Lower leg skin (tissue), 4 donors: ENCODE measurements around the gene ABHD8. TPM values are rescaled to one million over a fixed set of nuclear protein-coding genes. Genes with fewer than 3 reads are reported as not detected.
A peak's percentile ranks its signal among the peaks of the same experiment; 100 is the strongest.

Experiments
- DNase-seq, 2 donors: peaks; one replicate each; pipeline ENCODE4 v3.0.0-alpha.2; 2019; ENCODE audit warnings: low spot score in 2 of 2
- H3K4me3 ChIP-seq: fragments of 200-600 bp; sonication (generic); 2 replicates; pipeline ENCODE4 v1.5.1; 2017; ENCODE audit warnings: mild to moderate bottlenecking, low read depth; ENCODE audit not compliant: poor library complexity, severe bottlenecking
- CTCF ChIP-seq, 3 donors: fragments of 450-650 bp; IDR thresholded peaks; one replicate each; pipeline ENCODE4 v1.5.1; 2016; ENCODE audit warnings: antibody characterized with exemption in 3 of 3, mild to moderate bottlenecking in 3 of 3, moderate library complexity in 2 of 3
- POLR2A ChIP-seq, 2 donors: fragments of 450-650 bp; IDR thresholded peaks; one replicate each; pipeline ENCODE4 v1.6.1; 2016 to 2017; ENCODE audit warnings: antibody characterized with exemption in 2 of 2, mild to moderate bottlenecking in 1 of 2, moderate library complexity in 1 of 2
- whole genome bisulfite sequencing, 2 donors: methylation state at CpG; one replicate each; pipeline ENCODE4 v1.1.5; 2018; 5-methylcytosine and 5-hydroxymethylcytosine counted together
- intact Hi-C: fragments of 100-400 bp; cut with DNase I; formaldehyde crosslinking; loops from one replicate; pipeline ENCODE4 v1.15.0; 2023; ENCODE audit warnings: low total_unique reads
- total RNA-seq, 4 donors: library from RNA; depleted of rRNA; stranded (reverse); fragments of >200 nt; gene quantifications; one replicate each; pipeline ENCODE4 v1.1.0, GENCODE V29; 2016

ABHD8 gene
- total RNA-seq, 4 donors from 2014 or later, result 20.2 to 34.9 (median 27.7) TPM

DNA sequence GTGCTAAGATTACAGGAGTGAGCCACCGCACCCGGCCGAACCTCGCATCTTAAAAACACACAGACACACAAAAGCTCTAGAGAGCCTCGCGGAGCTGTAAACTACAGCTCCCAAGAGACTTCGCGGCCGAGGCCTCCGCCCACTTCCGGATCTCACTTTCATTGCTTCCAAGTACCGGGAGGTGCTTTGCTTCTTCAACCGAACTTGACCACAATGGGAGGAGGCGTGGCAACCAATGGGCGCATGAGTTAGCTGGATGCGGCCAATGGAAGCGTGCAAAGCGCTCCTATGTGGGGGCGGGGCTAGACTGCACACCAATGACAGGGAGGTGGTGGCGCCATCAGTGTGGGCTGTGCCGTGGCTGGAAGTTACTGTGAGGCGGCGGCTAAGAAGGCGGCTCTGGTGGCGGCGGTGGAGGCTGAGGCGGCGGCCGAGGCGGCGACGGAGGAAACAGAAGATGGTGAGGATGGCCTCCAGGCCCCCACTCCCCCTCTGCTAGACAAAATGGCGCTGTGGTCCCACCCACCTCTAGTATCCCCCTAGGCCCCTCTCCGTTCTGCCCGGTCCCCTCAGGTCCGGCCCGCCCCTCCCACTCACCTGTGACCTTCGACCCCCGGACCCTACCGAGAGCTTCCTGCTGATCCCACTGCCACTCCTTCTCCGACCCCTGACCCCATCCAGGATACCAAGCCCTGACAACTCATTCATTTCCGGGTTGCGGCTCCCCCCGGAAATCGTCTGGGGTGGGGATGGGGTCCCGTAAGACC is 6.2 kb upstream of the ABHD8 start, which contains the start of gene DDA1:
Gene DDA1 (plus strand): TSS at position 366 of the 767 bp plus-strand sequence. CDS start 92 bp downstream, at position 458.
- WGBS, 2 donors, result 0% methylated on average over 42 to 45 of the region's 46 CpGs
- TF ChIP-seq CTCF (IDR thresholded peaks at IDR 0.05) (no peak), POLR2A (IDR thresholded peaks at IDR 0.05) (no peak)
- peak within 1 kb of the TSS; percentile 97 for H3K4me3 ChIP-seq
- intact Hi-C loops, result no loop called here
- DNase-seq, result peak; percentile 100

- 84% methylated on average over 8 of the region's 8 CpGs for WGBS, 2 donors
- H3K4me3 ChIP-seq, result no peak overlapping the region
- no peak for DNase-seq
- intact Hi-C loops, result no loop called here
- TF ChIP-seq CTCF (IDR thresholded peaks at IDR 0.05) (no peak), POLR2A (IDR thresholded peaks at IDR 0.05) (no peak)
Measured at GRCh38 chr19:17307876-17308377, 4.7 kb upstream of the ABHD8 start.

DNA sequence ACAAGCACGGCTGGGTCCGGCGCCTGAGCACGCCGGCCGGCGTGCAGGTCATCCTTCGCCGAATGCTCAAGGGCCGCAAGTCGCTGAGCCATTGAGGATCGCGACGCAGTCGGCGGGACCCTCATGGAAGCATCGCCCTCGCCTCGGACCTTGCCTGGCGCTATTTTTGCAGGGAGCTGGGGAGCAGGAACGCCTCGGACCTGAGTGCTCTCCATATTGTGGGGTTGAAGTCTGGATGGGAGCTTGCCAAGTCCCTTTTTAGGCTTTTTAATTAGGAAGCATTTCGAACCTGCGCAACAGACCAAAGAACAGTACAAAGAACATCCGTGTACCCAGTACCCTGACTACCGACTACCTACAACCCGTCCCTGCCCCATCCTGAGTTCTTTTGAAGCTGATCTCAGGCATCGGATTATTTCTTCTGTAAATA is 3.1 kb upstream of the ABHD8 start:
- TF ChIP-seq CTCF (IDR thresholded peaks at IDR 0.05), result no peak
- TF ChIP-seq POLR2A (IDR thresholded peaks at IDR 0.05), result no peak
- WGBS, 2 donors, result 6 to 7% methylated on average over 18 to 25 of the region's 28 CpGs
- intact Hi-C loops, result no loop called here
- no peak for DNase-seq
- peak overlapping the region; percentile 57 for H3K4me3 ChIP-seq

- TF ChIP-seq CTCF (IDR thresholded peaks at IDR 0.05), result peak in 2 of 3 donors; percentile 23 to 84
- peak in 1 of 2 donors; percentile 1 for TF ChIP-seq POLR2A (IDR thresholded peaks at IDR 0.05)
- DNase-seq, result peak; percentile 95 to 99
- intact Hi-C loops, result no loop called here
- peak within 1 kb of the TSS; percentile 57 for H3K4me3 ChIP-seq
- WGBS, 2 donors, result 0% methylated on average over 41 to 50 of the region's 55 CpGs
Measured at GRCh38 chr19:17305517-17306284, 2.5 kb upstream of the ABHD8 start, which contains the start of gene MRPL34. TSS of gene MRPL34 (plus strand) at chr19:17305872. CDS start at chr19:17305893, 21 bp downstream.

GRCh38 chr19:17305216-17305516 is 1.9 kb upstream of the ABHD8 start:
- intact Hi-C loops, result no loop called here
- no peak overlapping the region for H3K4me3 ChIP-seq
- TF ChIP-seq POLR2A (IDR thresholded peaks at IDR 0.05), result no peak
- TF ChIP-seq CTCF (IDR thresholded peaks at IDR 0.05), result no peak
- WGBS, 2 donors, result 1% methylated on average over 7 of the region's 7 CpGs
- DNase-seq, result no peak
